Measurements from ENCODE around the gene BTNL3.
A peak's percentile ranks its signal among the peaks of the same experiment; 100 is the strongest.

DNA sequence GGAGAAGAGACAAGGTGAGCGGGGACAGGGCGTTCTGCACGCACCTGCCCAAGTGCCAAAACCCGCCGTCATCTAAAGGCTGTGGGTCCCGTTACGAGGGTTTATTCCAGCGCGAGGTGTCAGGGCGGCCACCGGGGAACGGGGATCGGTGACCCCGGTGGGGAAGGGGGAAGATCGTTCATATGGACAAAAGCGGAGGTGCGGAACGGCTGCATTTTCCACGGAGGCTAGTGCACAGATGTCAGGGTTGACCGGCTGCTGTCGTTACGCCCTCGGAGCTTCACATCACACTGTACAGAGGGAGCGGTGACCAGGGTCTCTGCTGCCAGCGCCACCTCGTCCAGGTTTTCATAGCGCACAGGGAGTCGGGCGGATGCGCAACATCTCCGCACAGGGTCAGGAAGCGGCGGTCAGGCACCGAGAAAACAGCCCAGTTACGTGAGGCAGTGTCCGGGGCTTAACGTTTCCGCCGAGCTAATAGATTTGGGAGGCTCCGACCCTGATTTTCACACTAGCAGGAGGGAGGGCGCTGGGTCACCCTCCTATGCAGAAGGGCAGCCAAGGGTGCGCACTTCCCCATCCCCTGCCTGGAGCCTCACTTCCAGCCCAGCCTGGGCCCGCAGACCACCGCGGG is 65.0 kb downstream of the BTNL3 start:
- TF ChIP-seq, protein P1, sequence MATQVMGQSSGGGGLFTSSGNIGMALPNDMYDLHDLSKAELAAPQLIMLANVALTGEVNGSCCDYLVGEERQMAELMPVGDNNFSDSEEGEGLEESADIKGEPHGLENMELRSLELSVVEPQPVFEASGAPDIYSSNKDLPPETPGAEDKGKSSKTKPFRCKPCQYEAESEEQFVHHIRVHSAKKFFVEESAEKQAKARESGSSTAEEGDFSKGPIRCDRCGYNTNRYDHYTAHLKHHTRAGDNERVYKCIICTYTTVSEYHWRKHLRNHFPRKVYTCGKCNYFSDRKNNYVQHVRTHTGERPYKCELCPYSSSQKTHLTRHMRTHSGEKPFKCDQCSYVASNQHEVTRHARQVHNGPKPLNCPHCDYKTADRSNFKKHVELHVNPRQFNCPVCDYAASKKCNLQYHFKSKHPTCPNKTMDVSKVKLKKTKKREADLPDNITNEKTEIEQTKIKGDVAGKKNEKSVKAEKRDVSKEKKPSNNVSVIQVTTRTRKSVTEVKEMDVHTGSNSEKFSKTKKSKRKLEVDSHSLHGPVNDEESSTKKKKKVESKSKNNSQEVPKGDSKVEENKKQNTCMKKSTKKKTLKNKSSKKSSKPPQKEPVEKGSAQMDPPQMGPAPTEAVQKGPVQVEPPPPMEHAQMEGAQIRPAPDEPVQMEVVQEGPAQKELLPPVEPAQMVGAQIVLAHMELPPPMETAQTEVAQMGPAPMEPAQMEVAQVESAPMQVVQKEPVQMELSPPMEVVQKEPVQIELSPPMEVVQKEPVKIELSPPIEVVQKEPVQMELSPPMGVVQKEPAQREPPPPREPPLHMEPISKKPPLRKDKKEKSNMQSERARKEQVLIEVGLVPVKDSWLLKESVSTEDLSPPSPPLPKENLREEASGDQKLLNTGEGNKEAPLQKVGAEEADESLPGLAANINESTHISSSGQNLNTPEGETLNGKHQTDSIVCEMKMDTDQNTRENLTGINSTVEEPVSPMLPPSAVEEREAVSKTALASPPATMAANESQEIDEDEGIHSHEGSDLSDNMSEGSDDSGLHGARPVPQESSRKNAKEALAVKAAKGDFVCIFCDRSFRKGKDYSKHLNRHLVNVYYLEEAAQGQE (IDR thresholded peaks at IDR 0.05; ENCODE audit: unreplicated experiment): no peak
- TF ChIP-seq POLR2AphosphoS5 (IDR thresholded peaks at IDR 0.05; ENCODE audit: low read depth) (no peak), EZH2 (IDR thresholded peaks at IDR 0.05; ENCODE audit: low read depth, unreplicated experiment) (peak; percentile 90), EZH2phosphoT487 (IDR thresholded peaks at IDR 0.05; ENCODE audit: unreplicated experiment) (peak; percentile 16), CREB1 (CRISPR knock-in tag; IDR thresholded peaks at IDR 0.05; ENCODE audit: low read depth) (no peak), NANOG (IDR thresholded peaks at IDR 0.05; ENCODE audit: borderline replicate concordance) (no peak), JUNB (IDR thresholded peaks at IDR 0.05; ENCODE audit: unreplicated experiment) (no peak), STAT1 (IDR thresholded peaks at IDR 0.05; ENCODE audit: unreplicated experiment) (no peak), ZNF114 (CRISPR knock-in tag; IDR thresholded peaks at IDR 0.05) (no peak), ZNF331 (CRISPR knock-in tag; IDR thresholded peaks at IDR 0.05; ENCODE audit: low read depth) (no peak)
- TF ChIP-seq, protein P2, sequence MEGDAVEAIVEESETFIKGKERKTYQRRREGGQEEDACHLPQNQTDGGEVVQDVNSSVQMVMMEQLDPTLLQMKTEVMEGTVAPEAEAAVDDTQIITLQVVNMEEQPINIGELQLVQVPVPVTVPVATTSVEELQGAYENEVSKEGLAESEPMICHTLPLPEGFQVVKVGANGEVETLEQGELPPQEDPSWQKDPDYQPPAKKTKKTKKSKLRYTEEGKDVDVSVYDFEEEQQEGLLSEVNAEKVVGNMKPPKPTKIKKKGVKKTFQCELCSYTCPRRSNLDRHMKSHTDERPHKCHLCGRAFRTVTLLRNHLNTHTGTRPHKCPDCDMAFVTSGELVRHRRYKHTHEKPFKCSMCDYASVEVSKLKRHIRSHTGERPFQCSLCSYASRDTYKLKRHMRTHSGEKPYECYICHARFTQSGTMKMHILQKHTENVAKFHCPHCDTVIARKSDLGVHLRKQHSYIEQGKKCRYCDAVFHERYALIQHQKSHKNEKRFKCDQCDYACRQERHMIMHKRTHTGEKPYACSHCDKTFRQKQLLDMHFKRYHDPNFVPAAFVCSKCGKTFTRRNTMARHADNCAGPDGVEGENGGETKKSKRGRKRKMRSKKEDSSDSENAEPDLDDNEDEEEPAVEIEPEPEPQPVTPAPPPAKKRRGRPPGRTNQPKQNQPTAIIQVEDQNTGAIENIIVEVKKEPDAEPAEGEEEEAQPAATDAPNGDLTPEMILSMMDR (conservative IDR thresholded peaks at IDR 0.05; ENCODE audit: low read depth in 2 of 2): no peak
- TF ChIP-seq, protein P3, sequence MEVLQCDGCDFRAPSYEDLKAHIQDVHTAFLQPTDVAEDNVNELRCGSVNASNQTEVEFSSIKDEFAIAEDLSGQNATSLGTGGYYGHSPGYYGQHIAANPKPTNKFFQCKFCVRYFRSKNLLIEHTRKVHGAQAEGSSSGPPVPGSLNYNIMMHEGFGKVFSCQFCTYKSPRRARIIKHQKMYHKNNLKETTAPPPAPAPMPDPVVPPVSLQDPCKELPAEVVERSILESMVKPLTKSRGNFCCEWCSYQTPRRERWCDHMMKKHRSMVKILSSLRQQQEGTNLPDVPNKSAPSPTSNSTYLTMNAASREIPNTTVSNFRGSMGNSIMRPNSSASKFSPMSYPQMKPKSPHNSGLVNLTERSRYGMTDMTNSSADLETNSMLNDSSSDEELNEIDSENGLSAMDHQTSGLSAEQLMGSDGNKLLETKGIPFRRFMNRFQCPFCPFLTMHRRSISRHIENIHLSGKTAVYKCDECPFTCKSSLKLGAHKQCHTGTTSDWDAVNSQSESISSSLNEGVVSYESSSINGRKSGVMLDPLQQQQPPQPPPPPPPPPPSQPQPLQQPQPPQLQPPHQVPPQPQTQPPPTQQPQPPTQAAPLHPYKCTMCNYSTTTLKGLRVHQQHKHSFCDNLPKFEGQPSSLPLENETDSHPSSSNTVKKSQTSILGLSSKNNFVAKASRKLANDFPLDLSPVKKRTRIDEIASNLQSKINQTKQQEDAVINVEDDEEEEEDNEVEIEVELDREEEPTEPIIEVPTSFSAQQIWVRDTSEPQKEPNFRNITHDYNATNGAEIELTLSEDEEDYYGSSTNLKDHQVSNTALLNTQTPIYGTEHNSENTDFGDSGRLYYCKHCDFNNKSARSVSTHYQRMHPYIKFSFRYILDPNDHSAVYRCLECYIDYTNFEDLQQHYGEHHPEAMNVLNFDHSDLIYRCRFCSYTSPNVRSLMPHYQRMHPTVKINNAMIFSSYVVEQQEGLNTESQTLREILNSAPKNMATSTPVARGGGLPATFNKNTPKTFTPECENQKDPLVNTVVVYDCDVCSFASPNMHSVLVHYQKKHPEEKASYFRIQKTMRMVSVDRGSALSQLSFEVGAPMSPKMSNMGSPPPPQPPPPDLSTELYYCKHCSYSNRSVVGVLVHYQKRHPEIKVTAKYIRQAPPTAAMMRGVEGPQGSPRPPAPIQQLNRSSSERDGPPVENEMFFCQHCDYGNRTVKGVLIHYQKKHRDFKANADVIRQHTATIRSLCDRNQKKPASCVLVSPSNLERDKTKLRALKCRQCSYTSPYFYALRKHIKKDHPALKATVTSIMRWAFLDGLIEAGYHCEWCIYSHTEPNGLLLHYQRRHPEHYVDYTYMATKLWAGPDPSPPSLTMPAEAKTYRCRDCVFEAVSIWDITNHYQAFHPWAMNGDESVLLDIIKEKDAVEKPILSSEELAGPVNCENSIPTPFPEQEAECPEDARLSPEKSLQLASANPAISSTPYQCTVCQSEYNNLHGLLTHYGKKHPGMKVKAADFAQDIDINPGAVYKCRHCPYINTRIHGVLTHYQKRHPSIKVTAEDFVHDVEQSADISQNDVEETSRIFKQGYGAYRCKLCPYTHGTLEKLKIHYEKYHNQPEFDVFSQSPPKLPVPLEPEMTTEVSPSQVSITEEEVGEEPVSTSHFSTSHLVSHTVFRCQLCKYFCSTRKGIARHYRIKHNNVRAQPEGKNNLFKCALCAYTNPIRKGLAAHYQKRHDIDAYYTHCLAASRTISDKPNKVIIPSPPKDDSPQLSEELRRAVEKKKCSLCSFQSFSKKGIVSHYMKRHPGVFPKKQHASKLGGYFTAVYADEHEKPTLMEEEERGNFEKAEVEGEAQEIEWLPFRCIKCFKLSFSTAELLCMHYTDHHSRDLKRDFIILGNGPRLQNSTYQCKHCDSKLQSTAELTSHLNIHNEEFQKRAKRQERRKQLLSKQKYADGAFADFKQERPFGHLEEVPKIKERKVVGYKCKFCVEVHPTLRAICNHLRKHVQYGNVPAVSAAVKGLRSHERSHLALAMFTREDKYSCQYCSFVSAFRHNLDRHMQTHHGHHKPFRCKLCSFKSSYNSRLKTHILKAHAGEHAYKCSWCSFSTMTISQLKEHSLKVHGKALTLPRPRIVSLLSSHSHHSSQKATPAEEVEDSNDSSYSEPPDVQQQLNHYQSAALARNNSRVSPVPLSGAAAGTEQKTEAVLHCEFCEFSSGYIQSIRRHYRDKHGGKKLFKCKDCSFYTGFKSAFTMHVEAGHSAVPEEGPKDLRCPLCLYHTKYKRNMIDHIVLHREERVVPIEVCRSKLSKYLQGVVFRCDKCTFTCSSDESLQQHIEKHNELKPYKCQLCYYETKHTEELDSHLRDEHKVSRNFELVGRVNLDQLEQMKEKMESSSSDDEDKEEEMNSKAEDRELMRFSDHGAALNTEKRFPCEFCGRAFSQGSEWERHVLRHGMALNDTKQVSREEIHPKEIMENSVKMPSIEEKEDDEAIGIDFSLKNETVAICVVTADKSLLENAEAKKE (CRISPR knock-in tag; IDR thresholded peaks at IDR 0.05): no peak
- TF ChIP-seq, protein P4, sequence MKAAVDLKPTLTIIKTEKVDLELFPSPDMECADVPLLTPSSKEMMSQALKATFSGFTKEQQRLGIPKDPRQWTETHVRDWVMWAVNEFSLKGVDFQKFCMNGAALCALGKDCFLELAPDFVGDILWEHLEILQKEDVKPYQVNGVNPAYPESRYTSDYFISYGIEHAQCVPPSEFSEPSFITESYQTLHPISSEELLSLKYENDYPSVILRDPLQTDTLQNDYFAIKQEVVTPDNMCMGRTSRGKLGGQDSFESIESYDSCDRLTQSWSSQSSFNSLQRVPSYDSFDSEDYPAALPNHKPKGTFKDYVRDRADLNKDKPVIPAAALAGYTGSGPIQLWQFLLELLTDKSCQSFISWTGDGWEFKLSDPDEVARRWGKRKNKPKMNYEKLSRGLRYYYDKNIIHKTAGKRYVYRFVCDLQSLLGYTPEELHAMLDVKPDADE (IDR thresholded peaks at IDR 0.05): no peak

Measured in GM23338 (cell line).